Calu3 (cell line): ENCODE measurements around the gene C6orf62. TPM values are rescaled to one million over a fixed set of nuclear protein-coding genes. Genes with fewer than 3 reads are reported as not detected.
"Not testable (repeated sequence)": the region's sequence is repeated elsewhere in the genome, so short reads cannot be mapped to it uniquely, and the experiment has no call there.

Experiments used
- BruUV-seq: library from RNA; stranded (reverse); fragments of 400-500 nt; replicated peaks from 2 replicates; lab custom pipeline; 2021; lab: Mats Ljungman, UMichigan
- CTCF ChIA-PET: fragments of 300-600 bp; sonication (Branson Sonifier 250); formaldehyde crosslinking; loops from one replicate; lab custom pipeline; 2022; ENCODE audit warnings: antibody characterized with exemption; lab: Charles Lee
- DNase-seq: peaks from one replicate; pipeline ENCODE4 v3.0.0; 2022
- H3K27ac Mint-ChIP-seq: one replicate; pipeline ENCODE4 v1.8.0; 2022; ENCODE audit warnings: mixed read lengths; ENCODE audit not compliant: unreplicated experiment
- H3K27me3 Mint-ChIP-seq: one replicate; pipeline ENCODE4 v1.8.0; 2022; ENCODE audit warnings: mixed read lengths; ENCODE audit not compliant: unreplicated experiment
- H3K36me3 Mint-ChIP-seq: one replicate; pipeline ENCODE4 v1.8.0; 2022; ENCODE audit warnings: mild to moderate bottlenecking, moderate library complexity, mixed read lengths; ENCODE audit not compliant: insufficient read depth, unreplicated experiment
- H3K4me1 Mint-ChIP-seq: one replicate; pipeline ENCODE4 v1.8.0; 2022; ENCODE audit warnings: mild to moderate bottlenecking, low read depth, mixed read lengths; ENCODE audit not compliant: unreplicated experiment
- H3K4me3 Mint-ChIP-seq: one replicate; pipeline ENCODE4 v1.8.0; 2022; ENCODE audit warnings: mild to moderate bottlenecking, low read depth, moderate library complexity, mixed read lengths; ENCODE audit not compliant: unreplicated experiment
- H3K9me3 Mint-ChIP-seq: one replicate; pipeline ENCODE4 v1.8.0; 2022; ENCODE audit warnings: low read depth, mixed read lengths; ENCODE audit not compliant: unreplicated experiment
- intact Hi-C: fragments of 100-400 bp; cut with micrococcal nuclease; formaldehyde crosslinking; loops from one replicate; pipeline ENCODE4 v1.10.0; 2022; ENCODE audit not compliant: unreplicated experiment
- total RNA-seq: library from RNA; stranded (reverse); gene quantifications from 2 replicates; pipeline ENCODE4 v1.2.3, GENCODE V29; 2022
- TF ChIP-seq, protein P1 (sequence below): fragments of 200-600 bp; IDR thresholded peaks from one replicate; pipeline ENCODE4 v1.8.0; 2022; ENCODE audit warnings: antibody characterized with exemption; ENCODE audit not compliant: unreplicated experiment

C6orf62 gene
- total RNA-seq, 1 experiment from 2014 or later = 334 TPM

DNA sequence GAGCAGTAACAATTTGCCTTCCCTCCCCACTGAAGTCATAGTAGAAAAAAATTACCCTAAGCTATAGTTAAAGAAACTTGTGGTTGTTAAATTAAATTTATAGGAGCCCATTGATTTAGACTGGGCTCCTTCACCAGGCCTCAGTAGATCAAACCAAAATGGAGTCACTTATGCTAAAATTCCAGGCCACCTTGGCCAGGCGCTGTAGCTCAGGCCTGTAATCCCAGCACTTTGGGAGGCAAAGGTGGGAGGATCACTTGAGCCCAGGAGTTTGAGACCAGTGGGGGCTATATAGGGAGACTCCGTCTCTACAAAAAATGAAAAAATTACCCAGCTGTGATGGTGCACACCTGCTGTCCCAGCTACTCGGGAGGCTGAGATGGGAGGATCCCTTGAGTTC, 40.8 kb upstream of the C6orf62 start:
- TF ChIP-seq, protein P1, sequence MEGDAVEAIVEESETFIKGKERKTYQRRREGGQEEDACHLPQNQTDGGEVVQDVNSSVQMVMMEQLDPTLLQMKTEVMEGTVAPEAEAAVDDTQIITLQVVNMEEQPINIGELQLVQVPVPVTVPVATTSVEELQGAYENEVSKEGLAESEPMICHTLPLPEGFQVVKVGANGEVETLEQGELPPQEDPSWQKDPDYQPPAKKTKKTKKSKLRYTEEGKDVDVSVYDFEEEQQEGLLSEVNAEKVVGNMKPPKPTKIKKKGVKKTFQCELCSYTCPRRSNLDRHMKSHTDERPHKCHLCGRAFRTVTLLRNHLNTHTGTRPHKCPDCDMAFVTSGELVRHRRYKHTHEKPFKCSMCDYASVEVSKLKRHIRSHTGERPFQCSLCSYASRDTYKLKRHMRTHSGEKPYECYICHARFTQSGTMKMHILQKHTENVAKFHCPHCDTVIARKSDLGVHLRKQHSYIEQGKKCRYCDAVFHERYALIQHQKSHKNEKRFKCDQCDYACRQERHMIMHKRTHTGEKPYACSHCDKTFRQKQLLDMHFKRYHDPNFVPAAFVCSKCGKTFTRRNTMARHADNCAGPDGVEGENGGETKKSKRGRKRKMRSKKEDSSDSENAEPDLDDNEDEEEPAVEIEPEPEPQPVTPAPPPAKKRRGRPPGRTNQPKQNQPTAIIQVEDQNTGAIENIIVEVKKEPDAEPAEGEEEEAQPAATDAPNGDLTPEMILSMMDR = no peak
- no peak for DNase-seq
- no TSS peak for BruUV-seq
- no peaks in the 10 kb centered on the region for H3K36me3 Mint-ChIP-seq
- no peaks in the 10 kb centered on the region for H3K27me3 Mint-ChIP-seq
- intact Hi-C loops = no loop called here
- H3K4me1 Mint-ChIP-seq = peaks cover 16% of the 10 kb centered on the region
- H3K27ac Mint-ChIP-seq = no peak overlapping the region
- CTCF ChIA-PET = interaction anchor here (0.7 to 1.4 kb wide), 2 partner anchors 17 to 74 kb away, joined by 3 to 4 read pairs; no protein-coding TSS in a partner anchor
- no peak overlapping the region for H3K4me3 Mint-ChIP-seq
- no peaks in the 10 kb centered on the region for H3K9me3 Mint-ChIP-seq

DNA sequence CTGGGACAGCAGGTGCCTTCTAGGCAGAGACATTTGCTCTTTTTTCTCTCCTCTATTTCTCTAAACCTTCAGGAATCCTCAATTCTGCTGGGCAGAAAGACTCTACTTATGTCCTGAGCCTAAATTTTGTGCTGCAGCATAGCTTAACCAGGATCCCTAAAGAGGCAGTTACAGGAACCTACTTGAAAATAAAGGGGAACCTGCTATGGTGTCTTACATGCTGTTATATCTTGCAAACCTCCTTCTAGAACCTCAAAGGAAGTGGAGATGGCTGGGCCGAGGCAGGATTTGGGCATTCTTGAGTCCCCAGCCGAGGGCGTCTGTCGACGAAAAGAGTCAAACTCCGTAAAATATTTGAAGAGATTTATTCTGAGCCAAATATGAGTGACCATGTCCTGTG, 38.7 kb upstream of the C6orf62 start:
- CTCF ChIA-PET = interaction anchor here (1.6 kb wide), 1 partner anchor 40 kb away, joined by 3 read pairs; no protein-coding TSS in a partner anchor
- Mint-ChIP-seq H3K9me3 (peaks cover 7% of the 10 kb centered on the region), H3K4me1 (peaks cover 15% of the 10 kb centered on the region), H3K27me3 (no peaks in the 10 kb centered on the region), H3K27ac (no peak overlapping the region), H3K36me3 (peaks cover 4% of the 10 kb centered on the region), H3K4me3 (no peak overlapping the region)
- DNase-seq = no peak
- TF ChIP-seq, protein P1 = no peak
- intact Hi-C loops = no loop called here
- BruUV-seq = no TSS peak

DNA sequence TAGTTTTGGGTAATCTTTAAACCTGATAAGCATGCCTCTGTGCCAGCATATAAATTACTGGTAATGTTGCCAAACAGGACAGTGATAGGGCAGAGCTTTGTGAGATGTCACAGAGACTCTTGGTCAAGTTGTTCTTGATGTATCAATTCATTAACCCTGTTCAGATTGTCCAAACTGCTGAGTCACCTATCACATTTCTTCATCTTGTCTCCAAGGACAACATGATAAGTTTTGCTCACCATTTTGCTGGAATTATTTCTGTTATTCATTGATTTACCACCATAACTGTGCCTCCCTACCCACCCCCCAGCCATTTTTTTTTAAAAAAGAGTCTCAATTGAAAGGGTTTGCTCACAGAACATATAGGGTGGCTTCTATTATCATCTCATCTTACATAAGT, 36.3 kb upstream of the C6orf62 start:
- peaks cover 4% of the 10 kb centered on the region for H3K36me3 Mint-ChIP-seq

DNA sequence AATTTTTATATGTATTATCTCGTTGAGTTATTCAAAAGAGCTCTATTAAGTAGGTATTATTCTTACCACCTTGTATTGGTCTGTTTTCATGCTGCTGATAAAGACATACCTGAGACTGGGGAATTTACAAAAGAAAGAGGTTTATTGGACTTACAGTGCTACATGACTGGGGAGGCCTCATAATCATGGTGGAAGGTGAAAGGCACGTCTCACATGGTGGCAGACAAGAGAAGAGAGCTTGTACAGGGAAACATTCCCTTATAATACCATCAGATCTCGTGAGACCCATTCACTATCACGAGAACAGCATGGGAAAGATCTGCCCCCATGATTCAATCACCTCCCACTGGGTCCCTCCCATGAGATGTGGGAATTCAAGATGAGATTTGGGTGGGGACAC, 35.4 kb upstream of the C6orf62 start:
- Mint-ChIP-seq H3K9me3 (peaks cover 10% of the 10 kb centered on the region), H3K4me1 (peaks cover 20% of the 10 kb centered on the region)
- CTCF ChIA-PET = interaction anchor here (2.0 kb wide), 1 partner anchor 11 kb away, joined by 13 read pairs; no protein-coding TSS in a partner anchor
- H3K4me3 Mint-ChIP-seq, BruUV-seq, H3K36me3 Mint-ChIP-seq, H3K27me3 Mint-ChIP-seq, H3K27ac Mint-ChIP-seq, DNase-seq, intact Hi-C loops: not testable (repeated sequence)

More for the DNA sequence above, 36.3 kb upstream of the C6orf62 start:
- CTCF ChIA-PET = interaction anchor here (0.5 kb wide), 1 partner anchor 36 kb away, joined by 3 read pairs; the partner anchor contains the start of gene C6orf62
- no peak overlapping the region for H3K4me3 Mint-ChIP-seq
- peaks cover 20% of the 10 kb centered on the region for H3K4me1 Mint-ChIP-seq
- TF ChIP-seq, protein P1 = no peak
- H3K27ac Mint-ChIP-seq = no peak overlapping the region
- intact Hi-C loops = no loop called here
- peaks cover 10% of the 10 kb centered on the region for H3K9me3 Mint-ChIP-seq
- no peaks in the 10 kb centered on the region for H3K27me3 Mint-ChIP-seq
- BruUV-seq = no TSS peak
- no peak for DNase-seq

DNA sequence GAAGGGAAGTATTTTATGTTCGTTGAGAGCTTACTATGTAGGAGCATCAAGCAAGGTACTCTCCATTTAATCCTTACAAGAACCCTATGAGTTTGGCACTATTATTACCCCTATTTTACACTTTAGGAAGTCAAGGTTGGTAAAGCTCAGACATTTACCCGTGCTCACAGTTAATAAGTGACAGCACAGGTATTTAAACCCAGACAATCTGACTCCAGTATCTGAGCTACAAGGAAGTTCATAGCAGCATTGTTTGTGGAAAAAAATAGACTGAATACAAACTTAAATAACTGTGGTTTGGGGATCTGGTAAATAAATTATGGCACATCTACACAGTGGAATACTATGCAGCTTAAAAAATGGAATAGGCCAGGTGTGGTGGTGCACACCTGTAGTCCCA, 34.6 kb upstream of the C6orf62 start:
- Mint-ChIP-seq H3K9me3 (peaks cover 10% of the 10 kb centered on the region), H3K36me3 (peaks cover 4% of the 10 kb centered on the region), H3K27me3 (no peaks in the 10 kb centered on the region), H3K4me1 (peaks cover 20% of the 10 kb centered on the region), H3K4me3 (no peak overlapping the region), H3K27ac (peak overlapping the region; percentile 29)
- BruUV-seq = no TSS peak
- TF ChIP-seq, protein P1 = no peak
- CTCF ChIA-PET = interaction anchor here (0.6 to 2.0 kb wide), 3 partner anchors 10 to 174 kb away, joined by 3 to 13 read pairs (median 4); no protein-coding TSS in a partner anchor
- intact Hi-C loops = no loop called here
- no peak for DNase-seq
